H1 (cell line): ENCODE measurements around the gene ANGPTL8. TPM values are rescaled to one million over a fixed set of nuclear protein-coding genes. Genes with fewer than 3 reads are reported as not detected.

Experiments
- CTCF ChIA-PET: fragments of 300-600 bp; sonication (Branson Sonifier 250); formaldehyde crosslinking; loops from one replicate; lab custom pipeline; 2021; ENCODE audit not compliant: partially characterized antibody; lab: Charles Lee
- POLR2A ChIA-PET: fragments of 300-600 bp; sonication (Branson Sonifier 250); formaldehyde crosslinking; loops from one replicate; lab custom pipeline; 2021; ENCODE audit warnings: inconsistent platforms; ENCODE audit not compliant: partially characterized antibody; lab: Charles Lee
- DNase-seq, 2 experiments: peaks; one replicate each; pipeline versions ENCODE4 v3.0.0 to v3.0.0-alpha.2; 2010 to 2022; ENCODE audit warnings: low spot score in 2 of 2, low read depth in 1 of 2, mixed read lengths in 1 of 2
- FAIRE-seq: peaks from 2 replicates; lab custom pipeline; 2011; peaks lifted over from hg19 to GRCh38; lab: Jason Lieb, UNC
- H2AFZ ChIP-seq: 2 replicates; pipeline ENCODE4 v1.8.1; 2012; ENCODE audit warnings: low read length, inconsistent platforms
- H2AK5ac ChIP-seq: 2 replicates; pipeline ENCODE4 v1.6.1; 2013; ENCODE audit warnings: low read depth, low read length
- H2BK120ac ChIP-seq: replicated peaks from 2 replicates; pipeline ENCODE3; 2013; ENCODE audit warnings: low read depth, low read length, inconsistent platforms
- H2BK12ac ChIP-seq: 2 replicates; pipeline ENCODE4 v1.6.1; 2013; ENCODE audit warnings: low read depth, low read length
- H2BK15ac ChIP-seq: 2 replicates; pipeline ENCODE4 v1.6.1; 2013; ENCODE audit warnings: low read length
- H2BK20ac ChIP-seq: 2 replicates; pipeline ENCODE4 v1.6.1; 2013; ENCODE audit warnings: low read length
- H2BK5ac ChIP-seq: 2 replicates; pipeline ENCODE4 v1.6.1; 2013; ENCODE audit warnings: low read depth, low read length
- H3K14ac ChIP-seq: 2 replicates; pipeline ENCODE4 v1.6.1; 2013; ENCODE audit warnings: inconsistent platforms; ENCODE audit not compliant: insufficient read length
- H3K18ac ChIP-seq: 2 replicates; pipeline ENCODE4 v1.6.1; 2013; ENCODE audit warnings: low read length; ENCODE audit errors: extremely low read depth
- H3K23ac ChIP-seq: 2 replicates; pipeline ENCODE4 v1.6.1; 2013; ENCODE audit warnings: inconsistent platforms; ENCODE audit not compliant: insufficient read length
- H3K23me2 ChIP-seq: 2 replicates; pipeline ENCODE4 v1.6.1; 2013; ENCODE audit warnings: low read depth, low read length
- H3K27ac ChIP-seq: 2 replicates; pipeline ENCODE4 v1.6.1; 2011; ENCODE audit warnings: low read depth, low read length, inconsistent platforms
- H3K27me3 ChIP-seq, 4 experiments: replicated peaks in 1 of 4; 1 replicate in 1 of 4; 2 replicates in 3 of 4; pipeline versions ENCODE4 v1.6.1 to v1.8.1; 2011 to 2013; ENCODE audit warnings: low read length in 3 of 4, mild to moderate bottlenecking in 3 of 4, inconsistent platforms in 2 of 4, mixed read lengths in 2 of 4, moderate library complexity in 1 of 4; ENCODE audit not compliant: control insufficient read depth in 3 of 4, insufficient read depth in 3 of 4; ENCODE audit errors: extremely low read depth in 1 of 4
- H3K36me3 ChIP-seq, 4 experiments: 2 replicates each; pipeline versions ENCODE4 v1.6.1 to v1.8.1; 2011 to 2013; ENCODE audit warnings: mild to moderate bottlenecking in 4 of 4, low read length in 3 of 4, moderate library complexity in 2 of 4, control low read depth in 1 of 4, inconsistent platforms in 1 of 4; ENCODE audit not compliant: insufficient read depth in 4 of 4, control insufficient read depth in 2 of 4
- H3K4ac ChIP-seq: replicated peaks from 2 replicates; pipeline ENCODE3; 2013; ENCODE audit warnings: low read length, low read depth, mixed read lengths, inconsistent platforms; ENCODE audit not compliant: insufficient read length
- H3K4me1 ChIP-seq, 4 experiments: replicated peaks in 1 of 4; 1 replicate in 1 of 4; 2 replicates in 3 of 4; pipeline versions ENCODE4 v1.6.1 to v1.8.1; 2011 to 2013; ENCODE audit warnings: low read length in 3 of 4, inconsistent platforms in 2 of 4, mixed read lengths in 1 of 4; ENCODE audit not compliant: insufficient read depth in 4 of 4, control insufficient read depth in 3 of 4
- H3K4me2 ChIP-seq, 2 experiments: 2 replicates each; pipeline versions ENCODE4 v1.6.1 to v1.8.1; 2011 to 2013; ENCODE audit warnings: low read depth in 2 of 2, low read length in 2 of 2, control low read depth in 1 of 2, inconsistent platforms in 1 of 2, mild to moderate bottlenecking in 1 of 2; ENCODE audit not compliant: insufficient read depth in 1 of 2
- H3K4me3 ChIP-seq, 4 experiments: fragments of 200-600, 300-600 bp in 1 of 4; sonication (generic), shearing (Covaris generic), sonication (Bioruptor Twin) in 1 of 4; 2 replicates each; pipeline versions ENCODE4 v1.5.1 to v1.8.1; 2011 to 2016; ENCODE audit warnings: low read length in 4 of 4, low read depth in 3 of 4, control low read depth in 2 of 4, inconsistent platforms in 2 of 4, mild to moderate bottlenecking in 2 of 4, mixed read lengths in 1 of 4, moderate library complexity in 1 of 4; ENCODE audit not compliant: insufficient read depth in 2 of 4; ENCODE audit errors: extremely low read depth in 1 of 4
- H3K56ac ChIP-seq: replicated peaks from 2 replicates; pipeline ENCODE3; 2013; ENCODE audit warnings: low read depth, mild to moderate bottlenecking, mixed read lengths, low read length, inconsistent platforms; ENCODE audit not compliant: insufficient read length
- H3K79me1 ChIP-seq: 2 replicates; pipeline ENCODE4 v1.6.1; 2013; ENCODE audit warnings: low read depth, low read length, control low read depth
- H3K79me2 ChIP-seq, 2 experiments: 2 replicates each; pipeline versions ENCODE4 v1.6.1 to v1.8.1; 2012 to 2013; ENCODE audit warnings: low read length in 2 of 2, mild to moderate bottlenecking in 2 of 2, inconsistent platforms in 1 of 2; ENCODE audit not compliant: insufficient read depth in 2 of 2, control insufficient read depth in 1 of 2
- H3K9ac ChIP-seq, 4 experiments: replicated peaks in 1 of 4; 1 replicate in 1 of 4; 2 replicates in 3 of 4; pipeline versions ENCODE4 v1.6.1 to v1.8.1; 2011 to 2013; ENCODE audit warnings: low read depth in 3 of 4, low read length in 3 of 4, control low read depth in 2 of 4, mild to moderate bottlenecking in 2 of 4, moderate library complexity in 2 of 4, inconsistent platforms in 1 of 4; ENCODE audit errors: extremely low read depth in 1 of 4
- H3K9me3 ChIP-seq, 2 experiments: 2 replicates each; pipeline versions ENCODE4 v1.6.1 to v1.8.1; 2012 to 2013; ENCODE audit warnings: mild to moderate bottlenecking in 2 of 2, moderate library complexity in 2 of 2, control low read depth in 1 of 2, inconsistent platforms in 1 of 2, low read depth in 1 of 2, low read length in 1 of 2, mixed read lengths in 1 of 2; ENCODE audit not compliant: insufficient read depth in 2 of 2
- H4K20me1 ChIP-seq, 2 experiments: replicated peaks in 1 of 2; 2 replicates each; pipeline versions ENCODE3 to v1.8.1; 2011 to 2013; ENCODE audit warnings: inconsistent platforms in 2 of 2, low read length in 2 of 2, mild to moderate bottlenecking in 1 of 2; ENCODE audit not compliant: insufficient read depth in 2 of 2, control insufficient read depth in 1 of 2
- H4K5ac ChIP-seq: 2 replicates; pipeline ENCODE4 v1.6.1; 2013; ENCODE audit warnings: low read length, low read depth, mixed read lengths, inconsistent platforms; ENCODE audit not compliant: insufficient read length
- H4K8ac ChIP-seq: 2 replicates; pipeline ENCODE4 v1.8.0; 2013; ENCODE audit warnings: mild to moderate bottlenecking, moderate library complexity, low read length, inconsistent platforms; ENCODE audit not compliant: insufficient read depth; ENCODE audit errors: extremely low read depth
- H4K91ac ChIP-seq: replicated peaks from 2 replicates; pipeline ENCODE3; 2013; ENCODE audit warnings: low read length, mixed read lengths, inconsistent platforms; ENCODE audit not compliant: insufficient read length
- CBX5 ChIP-seq: fragments of 300-800, 300-1000 bp; sonication (generic); IDR thresholded peaks from 2 replicates; pipeline ENCODE4 v1.7.1; 2016; ENCODE audit warnings: antibody characterized with exemption, low read length, low read depth
- CHD2 ChIP-seq: IDR thresholded peaks from 2 replicates; pipeline ENCODE4 v1.6.1; 2012; ENCODE audit warnings: low read length, improper control_type of control experiment
- E2F6 ChIP-seq: IDR thresholded peaks from 2 replicates; pipeline ENCODE4 v1.6.1; 2012; ENCODE audit warnings: inconsistent platforms
- NANOG ChIP-seq: IDR thresholded peaks from 2 replicates; pipeline ENCODE4 v1.6.1; 2011; ENCODE audit warnings: low read length, low read depth, mild to moderate bottlenecking, inconsistent platforms; ENCODE audit not compliant: insufficient read depth, poor library complexity, severe bottlenecking
- POLR2A ChIP-seq, 2 experiments: IDR thresholded peaks; 1 replicate in 1 of 2; 2 replicates in 1 of 2; pipeline ENCODE4 v1.6.1; 2011; ENCODE audit warnings: low read depth in 2 of 2, low read length in 2 of 2, mild to moderate bottlenecking in 2 of 2; ENCODE audit errors: control extremely low read depth in 1 of 2
- SP4 ChIP-seq: IDR thresholded peaks from 2 replicates; pipeline ENCODE4 v1.6.1; 2012; ENCODE audit warnings: low read length, inconsistent platforms
- USF2 ChIP-seq: IDR thresholded peaks from 2 replicates; pipeline ENCODE4 v1.6.1; 2011; ENCODE audit warnings: low read length, improper control_type of control experiment
- ZNF274 ChIP-seq: IDR thresholded peaks from 2 replicates; pipeline ENCODE4 v1.7.0; 2012; ENCODE audit warnings: low read length, borderline replicate concordance; ENCODE audit errors: extremely low read depth
- WGBS, 2 experiments: shearing (Covaris generic) in 1 of 2; methylation state at CpG; one replicate each; pipeline versions ENCODE4 v1.1.6 to v1.1.7; 2013 to 2015; ENCODE audit warnings: low lambda C conversion rate in 2 of 2, mixed read lengths in 2 of 2, inconsistent platforms in 1 of 2, low coverage in 1 of 2, missing lambda C conversion rate in 1 of 2; ENCODE audit not compliant: insufficient replicate concordance in 2 of 2, insufficient coverage in 1 of 2, insufficient read length in 1 of 2; ENCODE audit errors: extremely low coverage in 1 of 2, missing lambda C conversion rate in 1 of 2; 5-methylcytosine and 5-hydroxymethylcytosine counted together
- polyA plus RNA-seq, 7 experiments: library from polyadenylated mRNA; depleted of rRNA in 3 of 7; stranded (reverse) in 5 of 7; unstranded in 2 of 7; fragments of >200 nt in 5 of 7; fragments of 200-250 nt in 2 of 7; gene quantifications; 1 replicate in 5 of 7; 2 replicates in 1 of 7; 4 replicates in 1 of 7; pipeline versions ENCODE4 v1.2.1 to v1.2.3, GENCODE V29; 2011 to 2013; ENCODE audit warnings: missing spikeins in 2 of 7, mixed read lengths in 2 of 7
- total RNA-seq: library from RNA; stranded (reverse); fragmentation: NEBNext Ultra II Directional; extraction: Animal tissue kit (Norgen Biotek cat#: 25700); gene quantifications from 2 replicates; pipeline ENCODE4 v1.2.1, GENCODE V29; 2021

The ANGPTL8 gene
- total and polyA plus RNA-seq, 2 of the 8 experiments (the other 6 are each of a cell fraction or from before 2014, with no cell fraction given): not detected

DNA sequence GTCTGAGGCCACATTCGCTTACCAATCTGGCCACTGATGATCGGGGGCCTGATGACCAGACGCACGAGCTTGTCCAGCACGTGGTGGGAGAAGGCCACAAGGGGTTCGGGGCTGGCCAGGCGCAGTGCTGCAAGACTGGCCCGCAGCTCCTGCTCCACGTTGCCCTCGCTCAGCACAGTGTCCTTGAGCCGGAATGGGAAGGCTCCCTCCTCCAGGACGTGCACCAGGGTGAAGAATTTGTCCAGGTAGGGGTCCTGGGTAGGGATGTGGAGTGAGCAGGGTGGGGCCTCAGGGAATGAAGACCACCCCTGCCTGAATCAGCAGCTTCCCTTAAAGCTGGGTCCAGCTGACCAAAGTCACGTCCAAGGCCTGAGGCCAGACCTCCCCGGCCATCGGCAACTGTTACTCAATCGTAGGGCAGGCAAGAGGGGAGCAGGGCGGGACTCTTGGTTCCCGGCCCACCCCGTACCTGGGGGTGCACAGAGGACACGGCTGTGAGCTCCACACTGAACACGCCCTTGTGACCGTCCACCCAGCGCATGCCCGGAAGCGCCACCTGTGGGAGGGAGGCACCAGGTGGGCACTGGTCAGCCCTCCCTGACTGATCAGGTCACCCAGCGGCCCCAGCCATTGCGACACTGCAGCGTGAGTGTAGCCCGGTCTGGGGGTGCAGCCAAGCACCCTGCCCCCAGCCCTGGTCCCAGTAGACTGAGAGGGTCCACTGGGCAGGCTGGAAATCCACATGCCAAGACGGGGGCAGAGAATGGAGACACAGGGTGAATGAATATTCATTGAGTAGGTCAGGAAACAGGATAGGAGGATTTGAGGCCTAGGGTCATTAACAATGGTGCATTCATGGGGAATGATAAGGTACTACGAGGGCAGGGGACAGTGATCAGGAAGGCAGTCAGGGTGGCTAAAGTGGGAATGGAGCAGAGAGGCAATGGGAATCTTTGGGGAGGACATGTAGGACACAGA lies 2.8 kb upstream of the ANGPTL8 start:
- Histone ChIP-seq H3K9ac (no peak overlapping the region), H3K18ac (no peak overlapping the region), H3K9me3 (no peaks in the 10 kb centered on the region), H3K4me2 (no peak overlapping the region), H4K5ac (no peak overlapping the region), H3K23ac (no peak overlapping the region), H4K8ac (no peak overlapping the region), H4K20me1 (peaks cover 6 to 7% of the 10 kb centered on the region in 2 experiments), H3K27me3 (no peaks in the 10 kb centered on the region), H2BK5ac (no peak overlapping the region; the same call in 1 of the 2 replicates), H3K23me2 (no peaks in the 10 kb centered on the region), H2BK15ac (no peak overlapping the region), H2BK120ac (no peak overlapping the region), H3K27ac (no peak overlapping the region), H2AFZ (no peak overlapping the region), H3K56ac (no peak overlapping the region), H3K14ac (no peak overlapping the region), H3K79me2 (no peaks in the 10 kb centered on the region), H2BK20ac (no peak overlapping the region), H3K4me3 (no peak overlapping the region), H4K91ac (no peak overlapping the region), H3K4ac (no peak overlapping the region), H3K4me1 (no peaks in the 10 kb centered on the region), H3K36me3 (peaks cover 0 to 13% (median 10%) of the 10 kb centered on the region in 4 experiments; a peak in 6 of 8 replicates), H2AK5ac (no peak overlapping the region), H3K79me1 (no peaks in the 10 kb centered on the region), H2BK12ac (no peak overlapping the region; the same call in 1 of the 2 replicates)
- no peak for TF ChIP-seq NANOG
- TF ChIP-seq E2F6: no peak
- TF ChIP-seq POLR2A (IDR thresholded peaks at IDR 0.05; ENCODE audit: control extremely low read depth in 1 of 2, low read depth in 2 of 2, low read length in 2 of 2): no peak
- no peak for TF ChIP-seq CHD2
- TF ChIP-seq CBX5: no peak
- no peak for TF ChIP-seq ZNF274
- no peak for TF ChIP-seq SP4
- no peak for TF ChIP-seq USF2
- ChIA-PET CTCF (interaction anchor here (0.7 to 1.4 kb wide), 3 partner anchors 19 to 72 kb away, joined by 3 to 4 read pairs (median 3); no protein-coding TSS in a partner anchor), POLR2A (interaction anchor here (0.7 to 1.2 kb wide), 4 partner anchors 9 to 1654 kb away, joined by 3 to 4 read pairs (median 4); partner anchors contain the start of gene GCDH)
- FAIRE-seq (no peak), DNase-seq (no peak)
- WGBS, 2 experiments: 91% methylated on average over 31 of the region's 31 CpGs; no CpG with 5 or more reads in 1 of the 2 experiments
